Measurements from ENCODE around the gene ETV1.

GRCh38 chr7:13949939-13950338, 39.5 kb downstream of the ETV1 start:
- no peak for TF ChIP-seq CTCF (IDR thresholded peaks at IDR 0.05)
- no peak for TF ChIP-seq POLR2A (IDR thresholded peaks at IDR 0.05)
